ENCODE measurements around the gene RSPH1.
A peak's percentile ranks its signal among the peaks of the same experiment; 100 is the strongest.

The RSPH1 gene

GRCh38 chr21:42443181-42443785, 52.7 kb downstream of the RSPH1 start:
- DNase-seq: no peak

- DNase-seq: no peak
Observed at GRCh38 chr21:42441963-42442362, 54.1 kb downstream of the RSPH1 start.

DNA sequence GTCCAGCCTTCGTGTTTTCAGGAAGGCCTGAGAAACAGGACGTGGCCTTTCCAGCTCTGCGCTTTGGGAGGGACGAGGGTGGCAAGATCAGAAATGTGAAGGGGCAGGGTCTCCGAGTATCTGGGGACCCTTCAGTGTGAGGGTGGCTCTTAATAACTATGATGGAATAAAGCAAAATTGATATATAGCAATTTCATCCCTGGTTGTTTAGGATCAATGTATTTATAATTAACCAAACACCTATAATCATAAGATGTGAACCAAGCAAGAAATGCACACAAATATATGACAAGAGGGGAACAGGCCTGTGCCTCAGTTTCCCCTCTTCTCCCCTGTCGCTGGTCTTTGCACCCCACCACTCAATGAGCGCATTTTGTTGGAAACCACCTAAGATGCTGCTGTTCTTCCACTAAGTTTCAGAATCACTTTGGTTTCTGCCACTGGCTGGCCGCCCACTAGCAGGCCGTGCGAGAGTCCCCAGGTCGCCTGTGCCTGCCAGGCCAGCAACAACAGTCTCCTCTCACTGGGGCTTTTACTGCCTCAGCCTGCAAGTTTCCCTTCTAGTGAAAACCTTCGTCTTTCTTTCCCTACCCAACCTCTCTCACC, 55.7 kb downstream of the RSPH1 start:
- no peak for DNase-seq

DNA sequence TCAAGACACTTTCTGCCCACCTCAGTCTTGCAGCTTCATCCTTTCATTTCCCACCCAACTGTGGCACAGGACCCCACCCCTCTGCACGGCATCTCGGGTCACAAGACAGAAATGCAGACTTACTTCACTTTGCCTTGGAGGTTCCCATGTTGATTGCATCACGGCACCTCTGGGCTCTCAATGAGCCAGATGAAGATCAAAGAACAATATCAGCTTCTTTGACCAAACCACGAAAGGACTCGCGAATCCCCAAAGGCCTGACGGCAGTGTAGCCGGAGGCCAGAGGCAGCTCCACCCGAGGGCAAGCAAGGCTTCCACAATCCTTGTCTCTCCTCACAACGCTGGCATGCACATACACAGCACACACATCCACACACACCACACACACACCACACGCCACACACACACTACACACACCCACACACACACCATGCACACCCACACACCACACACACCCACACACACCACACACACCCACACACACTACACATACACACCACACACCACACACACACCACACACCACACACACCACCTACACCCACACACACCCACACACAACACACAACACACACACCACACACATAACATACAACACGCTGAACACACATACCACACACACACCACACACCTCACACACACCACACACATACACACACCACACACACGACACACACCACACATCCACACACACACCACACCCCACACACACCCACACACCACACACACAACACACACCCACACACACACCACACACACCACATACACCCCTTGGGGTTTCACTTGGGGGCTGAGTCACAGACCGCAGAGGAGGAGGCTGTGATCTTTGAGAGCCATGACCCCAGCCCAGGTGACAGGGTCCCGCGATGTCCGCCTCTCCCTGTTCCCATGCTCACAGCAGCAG, 56.5 kb downstream of the RSPH1 start:
- DNase-seq: no peak

GRCh38 chr21:42438316-42439205, 57.5 kb downstream of the RSPH1 start:
- DNase-seq: no peak

GRCh38 chr21:42437786-42438185, 58.2 kb downstream of the RSPH1 start:
- DNase-seq: no peak

- no peak for DNase-seq
Observed at GRCh38 chr21:42436914-42437313, 59.1 kb downstream of the RSPH1 start.

DNA sequence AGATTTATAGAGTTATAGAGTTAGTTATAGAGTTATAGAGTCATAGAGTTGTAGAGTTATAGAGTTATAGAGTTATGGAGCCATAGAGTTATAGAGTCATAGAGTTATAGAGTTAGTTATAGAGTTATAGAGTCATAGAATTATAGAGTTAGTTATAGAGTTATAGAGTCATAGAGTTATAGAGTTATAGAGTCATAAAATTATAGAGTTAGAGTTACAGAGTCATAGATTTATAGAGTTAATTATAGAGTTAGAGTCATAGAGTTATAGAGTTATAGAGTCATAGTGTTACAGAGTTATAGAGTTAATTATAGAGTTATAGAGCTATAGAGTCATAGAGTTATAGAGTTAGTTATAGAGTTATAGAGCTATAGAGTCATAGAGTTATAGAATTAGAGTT, 60.2 kb downstream of the RSPH1 start:
- DNase-seq: no peak

DNA sequence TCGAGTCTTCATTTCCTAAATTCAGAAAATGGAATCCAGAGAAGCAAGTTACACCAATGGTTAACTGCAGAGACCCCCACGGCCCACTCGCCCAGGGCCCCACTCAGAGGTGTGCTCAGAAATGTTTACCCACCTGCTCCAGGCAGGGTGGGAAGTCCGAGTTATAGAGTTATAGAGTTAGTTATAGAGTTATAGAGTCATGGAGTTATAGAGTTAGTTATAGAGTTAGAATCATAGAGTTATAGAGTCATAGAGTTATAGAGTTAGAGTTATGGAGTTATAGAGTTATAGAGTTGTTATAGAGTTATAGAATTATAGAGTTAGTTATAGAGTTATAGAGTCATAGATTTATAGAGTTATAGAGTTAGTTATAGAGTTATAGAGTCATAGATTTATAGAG, 60.6 kb downstream of the RSPH1 start:
- DNase-seq: no peak

GRCh38 chr21:42434884-42435283, 61.1 kb downstream of the RSPH1 start:
- DNase-seq: no peak

GRCh38 chr21:42433946-42434551, 62.0 kb downstream of the RSPH1 start:
- DNase-seq: no peak

GRCh38 chr21:42432695-42433094, 63.3 kb downstream of the RSPH1 start:
- no peak for DNase-seq

DNA sequence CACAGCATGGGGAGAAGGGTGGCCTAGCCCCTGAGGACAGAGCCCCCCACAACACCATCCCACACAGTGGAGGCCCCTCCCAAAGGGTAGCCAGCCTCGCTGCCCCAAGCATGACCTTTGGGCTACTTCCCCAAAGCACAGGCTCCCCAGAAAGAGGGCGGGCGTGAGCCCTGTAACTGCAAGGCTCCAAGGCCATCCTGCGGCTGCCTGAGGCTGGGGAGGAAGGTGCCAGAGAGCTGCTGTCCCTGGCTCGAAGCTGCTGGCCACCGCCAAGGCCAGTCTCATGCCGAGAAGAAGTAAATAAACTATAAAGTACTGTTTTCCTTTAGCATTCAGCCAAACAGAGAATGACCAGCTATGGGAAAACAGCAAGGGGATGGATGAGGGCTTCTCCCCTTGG, 64.8 kb downstream of the RSPH1 start:
- DNase-seq: no peak

DNA sequence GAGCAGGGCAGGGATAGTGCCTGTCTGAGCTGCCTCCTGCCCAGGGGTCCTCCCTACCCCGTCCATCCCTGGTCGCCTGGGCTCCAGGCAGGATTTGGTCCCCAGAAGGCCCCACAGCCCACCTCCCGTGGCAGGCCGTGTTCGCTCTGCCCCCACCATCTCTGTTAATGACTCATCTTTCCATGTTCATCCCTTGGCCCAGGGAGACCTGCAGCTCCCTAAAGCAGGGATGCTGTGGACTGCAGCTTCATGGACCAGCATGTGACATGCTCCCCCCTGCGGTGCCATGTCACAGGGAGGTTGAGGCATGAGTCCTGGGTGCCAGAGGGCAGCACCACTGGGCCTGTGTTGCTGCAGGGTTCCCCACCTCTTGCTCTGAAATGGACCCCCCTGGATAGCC, 65.5 kb downstream of the RSPH1 start:
- no peak for DNase-seq

DNA sequence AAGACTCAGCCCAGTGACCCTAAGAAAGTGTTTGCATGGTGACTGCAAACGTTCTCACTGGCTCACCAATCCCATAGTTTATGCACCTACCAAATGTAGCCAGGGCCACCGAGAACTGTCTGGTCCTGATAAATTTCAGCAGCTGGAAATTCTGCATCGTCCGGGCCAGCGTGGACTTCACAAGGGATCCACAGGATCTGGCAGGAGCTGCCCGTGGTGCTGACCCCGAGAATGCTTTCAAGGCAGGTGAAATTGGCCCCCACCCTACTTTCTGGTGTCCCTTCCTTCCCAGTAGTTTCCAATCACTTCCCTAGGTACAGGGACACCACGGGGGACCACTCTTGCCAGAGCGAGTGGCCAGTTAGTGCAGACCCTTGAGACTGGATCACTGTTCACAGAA, 66.2 kb downstream of the RSPH1 start:
- no peak for DNase-seq

- no peak for DNase-seq
Observed at GRCh38 chr21:42429021-42429420, 67.0 kb downstream of the RSPH1 start.

DNA sequence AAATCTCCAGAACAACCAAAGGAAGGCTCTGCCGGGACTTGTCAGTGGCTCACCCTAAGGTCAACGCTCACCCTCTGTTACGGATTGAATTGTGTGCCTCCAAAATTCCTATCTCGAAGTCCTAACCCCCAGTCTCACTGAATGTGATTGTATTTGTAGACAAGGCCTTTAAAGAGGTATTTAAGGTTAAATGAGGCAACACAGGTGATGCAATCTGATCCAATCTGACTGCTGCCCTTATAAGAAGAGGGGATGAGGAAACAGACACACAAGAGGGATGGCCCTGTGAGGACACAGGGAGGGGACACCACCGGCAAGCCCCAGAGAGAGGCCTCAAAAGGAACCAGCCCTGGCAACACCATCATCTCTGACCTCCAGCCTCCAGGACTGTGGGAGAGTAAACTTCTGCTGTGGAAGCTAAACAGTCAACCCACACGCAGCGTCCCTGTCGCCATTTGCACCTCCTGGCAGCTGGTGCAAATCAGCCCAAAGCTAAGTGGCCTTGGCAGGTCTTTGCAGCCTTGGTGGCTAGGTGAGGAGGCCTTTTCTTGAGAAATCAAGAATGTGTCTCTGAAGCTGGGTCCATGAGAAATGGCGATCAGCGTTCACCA, 68.1 kb downstream of the RSPH1 start:
- DNase-seq: peak; percentile 24

- DNase-seq: no peak
Observed at GRCh38 chr21:42426876-42427480, 69.0 kb downstream of the RSPH1 start.

GRCh38 chr21:42426424-42426823, 69.6 kb downstream of the RSPH1 start:
- DNase-seq: no peak

GRCh38 chr21:42425591-42425990, 70.4 kb downstream of the RSPH1 start:
- no peak for DNase-seq

DNA sequence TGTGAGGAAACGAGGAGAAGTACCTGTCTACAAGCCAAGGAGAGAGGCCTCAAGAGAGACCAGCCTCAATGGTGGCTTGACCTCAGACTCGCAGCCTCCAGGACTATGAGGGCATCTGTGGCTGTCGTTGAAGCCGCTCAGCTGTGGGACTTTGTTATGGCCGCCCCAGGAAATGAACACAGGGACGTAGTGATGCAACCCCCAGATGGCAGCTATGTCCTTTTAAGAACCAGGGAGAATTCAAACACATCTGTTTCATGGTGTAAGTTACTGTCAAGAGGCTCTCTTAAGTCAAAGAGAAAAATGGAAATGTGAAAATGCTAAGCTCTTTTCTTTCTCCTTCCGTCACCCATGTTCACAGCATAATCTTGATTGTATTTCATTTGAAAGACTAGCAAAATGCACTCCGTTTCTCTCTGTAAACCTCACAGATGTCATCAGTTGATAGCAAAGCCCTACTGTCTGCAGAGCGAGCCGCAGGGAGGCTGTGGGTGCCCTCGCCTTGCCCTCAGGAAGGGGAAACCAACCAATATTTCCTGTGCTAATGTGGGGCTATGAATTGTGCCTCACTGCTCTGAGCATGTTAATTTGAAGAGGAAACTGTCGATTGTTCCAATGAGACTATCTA, 71.0 kb downstream of the RSPH1 start:
- DNase-seq: no peak
